Head of caudate nucleus (tissue), 42 donors: Measurements from ENCODE around the gene HOXD1.

ENCODE experiments used
- DNase-seq, 42 donors: peaks; one replicate each; pipeline versions ENCODE4 v3.0.0 to v3.0.0-alpha.2; 2020 to 2021; ENCODE audit warnings: mixed read lengths in 7 of 42
- intact Hi-C: fragments of 100-400 bp; cut with DNase I; formaldehyde crosslinking; loops from one replicate; pipeline ENCODE4 v1.15.0; 2022

The HOXD1 gene

DNA sequence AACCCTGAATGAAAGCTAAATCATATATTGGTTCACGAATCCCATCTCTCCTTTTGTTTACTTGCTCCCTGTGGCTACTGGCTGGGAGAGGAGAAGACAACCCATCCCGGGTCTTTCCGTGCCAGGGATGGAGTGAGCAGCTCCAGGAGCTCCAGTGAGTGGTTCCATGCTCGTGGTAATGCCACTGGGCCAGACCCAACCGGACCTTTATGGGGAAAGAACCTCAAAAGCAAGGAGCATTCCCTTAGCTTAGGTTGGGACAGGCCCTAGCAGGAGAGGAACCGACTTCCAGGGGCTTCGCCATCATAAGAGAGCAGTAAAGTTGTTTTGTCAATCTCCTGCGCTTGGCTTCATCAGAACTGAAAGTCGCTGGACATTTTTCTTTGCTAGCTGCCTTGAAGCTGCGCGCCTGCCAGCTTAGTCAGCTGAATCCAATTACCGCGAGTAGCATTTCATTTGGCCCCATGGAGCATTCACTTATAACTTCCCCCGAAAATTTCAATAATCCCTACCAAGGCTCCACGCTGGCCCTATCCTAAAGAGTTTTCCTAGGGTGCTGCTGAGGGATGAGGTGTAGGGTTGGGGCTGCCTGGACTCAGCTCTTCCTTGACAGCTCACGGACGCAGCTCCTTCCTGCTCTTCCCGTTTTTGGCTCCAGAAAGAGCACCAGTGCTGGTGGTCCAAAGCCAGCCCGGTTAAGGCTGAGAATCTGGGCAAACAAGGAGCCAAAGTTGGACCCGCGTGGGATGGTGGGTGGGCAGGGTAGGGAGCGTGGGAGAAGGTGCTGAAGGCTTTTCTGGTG lies 26.4 kb upstream of the HOXD1 start:
- DNase-seq = no peak
- intact Hi-C loops = no loop called here

DNA sequence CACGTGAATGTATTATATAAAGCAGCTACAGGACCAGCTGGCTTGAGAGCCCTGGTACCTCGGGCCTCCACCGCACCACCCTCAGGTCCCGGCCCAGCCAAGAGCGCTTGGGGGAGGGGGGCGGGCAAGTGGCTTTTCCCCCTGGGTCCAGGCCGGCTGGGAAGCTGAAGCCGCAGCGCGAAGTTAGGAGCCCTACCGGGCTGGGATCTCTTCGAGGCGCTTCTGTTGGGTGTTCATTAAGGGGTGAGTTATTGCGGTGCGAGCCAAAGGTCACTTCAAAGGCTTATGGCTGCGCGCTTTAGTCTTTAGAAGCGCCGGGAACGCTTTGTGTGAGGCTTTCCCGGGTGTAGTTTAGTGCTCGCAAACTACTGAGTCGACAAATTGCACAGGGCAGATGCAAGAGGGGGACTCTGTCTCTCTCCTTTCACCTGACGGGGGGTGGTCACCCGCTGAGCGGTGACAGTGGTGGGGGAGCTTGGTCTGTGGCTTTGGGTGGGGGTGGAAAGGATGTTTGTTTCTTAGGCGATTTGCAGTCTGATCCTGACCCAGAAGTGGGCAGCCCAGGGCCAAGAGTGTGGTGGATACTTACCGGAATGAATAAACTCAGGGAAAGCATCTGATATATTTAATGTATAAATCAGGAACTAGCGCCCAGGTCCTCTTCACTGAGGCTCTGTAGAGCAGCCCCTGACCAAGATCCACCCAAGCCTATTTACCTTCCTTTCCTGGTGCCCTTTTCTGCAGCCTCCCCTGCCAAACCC lies 25.4 kb upstream of the HOXD1 start:
- intact Hi-C loops = no loop called here
- DNase-seq = no peak

DNA sequence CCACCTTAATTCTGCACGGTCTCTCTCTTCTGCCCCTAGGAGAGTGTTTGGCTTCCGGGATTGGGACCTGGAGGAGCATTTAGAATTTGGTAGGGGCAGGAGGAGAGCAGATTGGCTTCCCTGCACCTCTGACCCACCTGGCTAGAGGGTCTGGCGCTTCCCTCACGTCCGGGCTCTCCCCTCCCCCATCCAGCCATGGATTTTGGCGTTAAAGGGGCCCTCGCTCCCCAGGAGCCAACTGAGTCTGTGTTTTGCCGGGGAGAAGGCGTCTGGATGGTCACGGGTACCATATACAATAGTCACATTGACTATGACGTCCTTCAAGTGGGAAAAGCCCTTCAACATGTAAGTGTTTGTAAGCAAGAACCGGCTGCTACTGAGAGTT lies 24.8 kb upstream of the HOXD1 start:
- intact Hi-C loops = no loop called here
- no peak for DNase-seq

DNA sequence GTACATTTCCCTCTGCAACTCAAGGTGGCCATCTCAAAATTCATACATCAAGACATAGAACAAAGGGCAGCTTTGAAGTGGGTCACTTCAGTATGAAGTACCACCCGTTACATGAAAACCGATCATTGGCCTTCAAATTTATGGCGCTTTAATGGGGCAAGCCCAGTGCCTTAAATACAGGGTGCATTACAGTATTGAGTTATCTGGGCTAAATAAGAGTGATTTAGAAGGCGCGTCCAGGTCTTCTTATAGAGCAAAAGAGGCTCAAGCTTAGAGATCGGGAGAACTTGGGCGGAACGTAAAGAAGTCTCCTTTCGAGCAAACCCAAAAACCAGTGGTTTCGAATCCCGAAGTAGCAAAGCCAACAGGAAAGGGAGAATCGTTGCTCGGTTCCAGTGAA lies 24.3 kb upstream of the HOXD1 start:
- intact Hi-C loops = no loop called here
- no peak for DNase-seq

DNA sequence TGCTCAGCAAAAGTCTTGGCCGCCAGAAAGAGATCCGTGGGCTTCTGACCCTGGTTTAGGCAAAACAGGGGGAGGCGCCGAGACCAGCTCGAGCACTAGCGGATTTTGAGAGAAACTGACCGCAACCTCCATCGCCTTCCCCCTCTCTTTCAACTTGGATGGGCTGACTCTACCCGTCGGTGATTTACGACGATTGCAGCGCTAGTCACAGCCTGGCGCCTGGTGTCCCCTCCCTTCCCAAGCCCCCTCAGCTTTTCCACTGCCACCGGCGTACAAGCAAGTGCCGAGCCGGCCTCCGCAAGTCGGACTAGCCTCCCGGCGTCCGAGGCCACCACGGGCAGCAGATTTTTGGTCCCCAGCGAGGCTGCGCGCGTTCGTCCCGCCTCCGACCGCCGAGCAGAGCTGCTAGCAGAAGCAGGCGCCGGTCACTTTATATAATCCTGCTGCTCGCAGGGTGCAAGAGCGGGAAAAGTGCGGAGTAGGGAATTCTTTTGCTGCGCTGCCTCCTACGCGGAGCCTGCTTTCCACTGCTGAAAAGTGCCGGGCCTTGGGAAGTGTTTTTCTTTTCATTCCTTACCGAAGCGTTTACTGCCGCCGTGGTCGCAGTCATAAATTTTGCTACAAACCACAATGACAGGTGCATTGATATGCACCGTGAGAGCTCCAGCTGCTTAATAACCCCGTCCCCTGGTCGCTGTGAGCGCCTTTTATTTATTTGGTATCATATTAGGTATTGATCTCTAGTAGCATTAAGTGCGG lies 23.7 kb upstream of the HOXD1 start:
- intact Hi-C loops = no loop called here
- no peak for DNase-seq

DNA sequence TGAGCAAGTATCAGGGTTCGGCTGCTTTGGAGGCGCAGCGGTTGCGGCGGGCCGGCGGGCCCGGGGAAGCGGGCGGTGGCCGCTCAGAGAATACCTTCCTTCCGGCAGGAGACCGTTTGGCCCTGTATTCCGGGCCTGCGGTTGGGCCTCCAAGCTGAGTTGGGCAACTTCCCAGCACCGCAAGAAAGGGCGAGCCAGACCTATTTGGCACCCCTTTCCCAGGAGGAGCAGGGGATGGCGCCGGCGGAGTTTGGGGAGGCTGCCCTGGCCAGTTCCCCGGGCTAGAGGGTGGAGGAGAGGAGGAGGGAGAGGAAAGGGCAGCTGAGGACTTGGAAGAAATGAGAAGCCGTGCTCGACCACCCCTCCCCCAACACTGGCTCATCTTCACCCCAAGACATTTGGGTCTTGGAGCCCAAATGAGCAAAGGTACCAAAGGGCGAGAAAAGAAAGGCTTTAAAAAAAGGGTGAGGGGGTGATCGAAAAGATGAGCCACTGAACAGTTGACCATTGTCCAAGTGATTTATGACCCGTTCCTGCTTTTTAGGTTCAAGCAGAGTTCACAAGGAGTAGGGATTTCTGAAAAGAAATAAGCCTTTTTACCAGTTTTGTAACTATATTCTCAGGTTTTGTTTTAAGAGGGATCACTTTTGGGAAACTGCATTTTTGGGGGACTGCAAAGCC lies 23.0 kb upstream of the HOXD1 start:
- DNase-seq = no peak
- intact Hi-C loops = no loop called here

DNA sequence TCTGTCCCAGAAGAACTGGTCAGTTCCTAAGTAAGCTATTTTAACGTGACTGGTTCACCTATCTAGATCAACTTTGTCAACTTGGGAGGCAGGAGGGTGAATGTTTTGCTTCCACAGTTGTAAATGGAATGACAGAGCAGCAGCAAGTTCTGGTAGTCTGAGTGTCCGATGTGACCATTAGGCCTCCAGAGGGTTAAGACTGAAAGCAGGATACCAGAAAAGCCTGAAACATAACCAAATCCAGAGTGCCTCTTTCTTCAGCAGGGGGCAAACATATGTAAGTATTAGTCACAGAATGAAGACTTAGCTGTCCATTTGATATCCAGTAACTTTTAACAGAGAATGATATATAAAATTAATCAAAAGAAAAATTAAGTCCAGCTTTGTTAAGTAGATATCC lies 22.2 kb upstream of the HOXD1 start:
- intact Hi-C loops = no loop called here
- DNase-seq = no peak

DNA sequence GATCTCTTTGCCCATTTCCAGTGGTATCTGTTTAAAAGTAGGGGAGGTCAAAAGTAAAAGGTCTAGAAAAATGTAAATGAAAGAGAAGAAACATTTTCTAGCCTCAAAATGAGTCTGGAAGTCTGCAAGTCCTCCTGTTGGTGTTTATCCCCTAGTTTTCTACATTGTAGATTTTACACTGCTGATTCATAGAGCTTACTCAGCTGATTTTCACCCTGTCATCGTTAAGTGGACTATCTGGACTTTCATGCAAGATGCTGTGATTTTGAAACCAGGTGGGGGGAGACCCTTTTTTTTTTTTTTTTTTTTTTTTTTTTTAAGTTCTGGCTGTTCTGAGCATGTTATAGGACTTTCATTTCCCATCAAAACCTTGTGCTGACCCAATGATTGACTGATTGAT lies 21.1 kb upstream of the HOXD1 start:
- intact Hi-C loops = no loop called here
- no peak for DNase-seq

DNA sequence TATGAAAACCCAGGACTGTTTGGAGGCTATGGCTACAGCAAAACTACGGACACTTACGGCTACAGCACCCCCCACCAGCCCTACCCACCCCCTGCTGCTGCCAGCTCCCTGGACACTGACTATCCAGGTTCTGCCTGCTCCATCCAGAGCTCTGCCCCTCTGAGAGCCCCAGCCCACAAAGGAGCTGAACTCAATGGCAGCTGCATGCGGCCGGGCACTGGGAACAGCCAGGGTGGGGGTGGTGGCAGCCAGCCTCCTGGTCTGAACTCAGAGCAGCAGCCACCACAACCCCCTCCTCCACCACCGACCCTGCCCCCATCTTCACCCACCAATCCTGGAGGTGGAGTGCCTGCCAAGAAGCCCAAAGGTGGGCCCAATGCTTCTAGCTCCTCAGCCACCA lies 19.3 kb upstream of the HOXD1 start:
- intact Hi-C loops = no loop called here
- DNase-seq = no peak

DNA sequence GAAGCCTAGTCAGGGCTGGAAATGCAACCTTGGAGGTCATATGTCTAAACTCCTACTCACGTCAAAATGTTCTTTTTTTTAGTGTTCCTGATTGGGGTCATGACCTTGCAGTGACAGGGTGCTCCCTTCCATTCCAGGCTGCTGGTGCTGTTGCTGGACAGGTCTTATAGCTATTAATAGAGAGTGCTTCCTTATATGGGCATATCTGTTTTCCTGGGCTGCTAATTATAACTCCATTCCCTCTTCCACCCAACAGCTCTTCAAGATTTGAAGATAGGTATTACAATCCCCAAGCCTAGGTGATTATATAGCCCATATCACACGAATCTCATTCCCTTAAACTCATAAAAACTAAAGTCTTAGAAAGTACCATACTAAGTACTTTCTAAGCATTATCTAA lies 18.8 kb upstream of the HOXD1 start:
- no peak for DNase-seq
- intact Hi-C loops = no loop called here

DNA sequence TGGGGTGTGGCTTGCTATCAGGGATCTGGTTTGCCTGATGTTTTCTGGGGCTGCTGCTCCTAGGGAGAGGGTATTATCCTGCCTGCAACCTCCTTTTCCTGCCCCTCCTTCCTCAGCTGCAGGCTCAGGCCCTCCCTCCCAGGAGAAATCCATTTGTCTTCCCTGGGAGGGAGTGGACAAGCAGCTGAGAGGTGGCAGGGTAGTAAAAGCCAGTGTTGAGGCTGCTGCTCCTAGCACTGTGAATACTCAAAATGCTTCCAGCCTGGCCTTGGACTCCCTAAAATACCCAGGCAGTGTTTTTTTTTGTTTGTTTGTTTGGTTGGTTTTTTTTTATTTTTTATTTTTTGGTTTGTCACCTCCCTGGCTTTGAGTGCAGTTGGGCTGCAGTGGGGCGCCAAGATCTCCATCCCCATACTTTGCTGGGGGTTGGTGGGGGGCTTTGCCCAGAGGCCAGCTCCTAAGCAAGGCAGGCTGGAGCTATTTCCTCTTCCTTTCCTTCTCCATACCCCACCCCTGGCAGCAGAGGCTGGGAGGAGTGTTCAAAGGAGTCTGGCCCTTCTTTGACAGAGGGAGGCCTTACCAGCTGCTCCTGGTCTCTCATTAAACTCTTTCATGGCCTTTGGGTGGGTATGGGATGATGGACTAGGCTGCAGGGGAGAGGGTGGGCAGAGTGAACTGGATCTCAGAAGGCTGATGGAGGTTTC lies 17.7 kb upstream of the HOXD1 start:
- intact Hi-C loops = no loop called here
- no peak for DNase-seq

DNA sequence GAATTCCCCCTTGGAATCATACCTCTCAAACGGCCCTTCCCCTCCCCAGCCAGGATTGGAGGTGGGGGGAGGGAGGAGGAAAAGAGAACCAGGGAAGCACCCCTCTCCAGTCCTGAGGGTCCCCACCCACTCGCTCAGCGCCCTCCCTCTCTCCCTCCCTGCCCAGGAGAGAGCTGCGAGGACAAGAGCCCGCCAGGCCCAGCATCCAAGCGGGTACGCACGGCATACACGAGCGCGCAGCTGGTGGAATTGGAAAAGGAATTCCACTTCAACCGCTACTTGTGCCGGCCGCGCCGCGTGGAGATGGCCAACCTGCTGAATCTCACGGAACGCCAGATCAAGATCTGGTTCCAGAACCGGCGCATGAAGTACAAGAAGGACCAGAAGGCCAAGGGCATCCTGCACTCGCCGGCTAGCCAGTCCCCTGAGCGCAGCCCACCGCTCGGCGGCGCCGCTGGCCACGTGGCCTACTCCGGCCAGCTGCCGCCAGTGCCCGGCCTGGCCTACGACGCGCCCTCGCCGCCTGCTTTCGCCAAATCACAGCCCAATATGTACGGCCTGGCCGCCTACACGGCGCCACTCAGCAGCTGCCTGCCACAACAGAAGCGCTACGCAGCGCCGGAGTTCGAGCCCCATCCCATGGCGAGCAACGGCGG lies 17.0 kb upstream of the HOXD1 start:
- intact Hi-C loops = no loop called here
- peak in 24 of 42 donors; percentile 21 to 71 (median 48) for DNase-seq

DNA sequence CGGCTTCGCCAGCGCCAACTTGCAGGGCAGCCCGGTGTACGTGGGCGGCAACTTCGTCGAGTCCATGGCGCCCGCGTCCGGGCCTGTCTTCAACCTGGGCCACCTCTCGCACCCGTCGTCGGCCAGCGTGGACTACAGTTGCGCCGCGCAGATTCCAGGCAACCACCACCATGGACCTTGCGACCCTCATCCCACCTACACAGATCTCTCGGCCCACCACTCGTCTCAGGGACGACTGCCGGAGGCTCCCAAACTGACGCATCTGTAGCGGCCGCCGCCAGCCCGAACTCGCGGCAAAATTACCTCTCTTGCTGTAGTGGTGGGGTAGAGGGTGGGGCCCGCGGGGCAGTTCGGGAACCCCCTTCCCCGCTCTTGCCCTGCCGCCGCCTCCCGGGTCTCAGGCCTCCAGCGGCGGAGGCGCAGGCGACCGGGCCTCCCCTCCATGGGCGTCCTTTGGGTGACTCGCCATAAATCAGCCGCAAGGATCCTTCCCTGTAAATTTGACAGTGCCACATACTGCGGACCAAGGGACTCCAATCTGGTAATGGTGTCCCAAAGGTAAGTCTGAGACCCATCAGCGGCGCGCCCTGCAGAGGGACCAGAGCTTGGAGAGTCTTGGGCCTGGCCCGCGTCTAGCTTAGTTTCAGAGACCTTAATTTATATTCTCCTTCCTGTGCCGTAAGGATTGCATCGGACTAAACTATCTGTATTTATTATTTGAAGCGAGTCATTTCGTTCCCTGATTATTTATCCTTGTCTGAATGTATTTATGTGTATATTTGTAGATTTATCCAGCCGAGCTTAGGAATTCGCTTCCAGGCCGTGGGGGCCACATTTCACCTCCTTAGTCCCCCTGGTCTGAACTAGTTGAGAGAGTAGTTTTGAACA lies 16.2 kb upstream of the HOXD1 start:
- DNase-seq = peak in 1 of 42 donors; percentile 29

DNA sequence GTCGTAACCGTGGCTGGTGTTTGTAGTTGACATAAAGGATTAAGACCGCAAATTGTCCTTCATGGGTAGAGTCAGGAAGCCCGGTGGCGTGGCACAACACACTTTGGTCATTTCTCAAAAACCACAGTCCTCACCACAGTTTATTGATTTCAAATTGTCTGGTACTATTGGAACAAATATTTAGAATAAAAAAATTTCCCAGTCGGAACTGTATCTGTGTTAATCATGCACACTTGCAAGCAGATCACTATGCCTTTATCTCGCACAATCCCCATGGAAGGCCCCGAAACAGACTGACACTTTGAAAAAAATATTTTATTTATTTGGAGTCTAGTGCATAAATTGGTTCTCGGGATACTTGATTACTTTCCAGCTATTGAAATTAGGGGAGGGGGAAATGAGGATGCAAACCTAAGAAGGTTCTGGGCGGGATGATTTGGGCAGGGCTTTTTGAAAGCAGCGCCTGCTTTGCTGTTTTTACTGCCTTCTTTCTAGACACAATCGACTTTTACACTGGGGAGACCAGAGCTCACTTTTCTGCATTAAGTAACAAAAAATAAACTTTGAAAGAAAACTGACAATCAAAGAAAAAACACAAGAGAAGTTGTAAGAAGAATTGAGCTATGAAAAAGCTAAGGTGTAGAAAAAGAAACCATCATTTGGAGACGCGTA lies 15.4 kb upstream of the HOXD1 start:
- intact Hi-C loops = no loop called here
- peak in 1 of 42 donors; percentile 1 for DNase-seq

More for the DNA sequence above, 16.2 kb upstream of the HOXD1 start:
- intact Hi-C loops = no loop called here

DNA sequence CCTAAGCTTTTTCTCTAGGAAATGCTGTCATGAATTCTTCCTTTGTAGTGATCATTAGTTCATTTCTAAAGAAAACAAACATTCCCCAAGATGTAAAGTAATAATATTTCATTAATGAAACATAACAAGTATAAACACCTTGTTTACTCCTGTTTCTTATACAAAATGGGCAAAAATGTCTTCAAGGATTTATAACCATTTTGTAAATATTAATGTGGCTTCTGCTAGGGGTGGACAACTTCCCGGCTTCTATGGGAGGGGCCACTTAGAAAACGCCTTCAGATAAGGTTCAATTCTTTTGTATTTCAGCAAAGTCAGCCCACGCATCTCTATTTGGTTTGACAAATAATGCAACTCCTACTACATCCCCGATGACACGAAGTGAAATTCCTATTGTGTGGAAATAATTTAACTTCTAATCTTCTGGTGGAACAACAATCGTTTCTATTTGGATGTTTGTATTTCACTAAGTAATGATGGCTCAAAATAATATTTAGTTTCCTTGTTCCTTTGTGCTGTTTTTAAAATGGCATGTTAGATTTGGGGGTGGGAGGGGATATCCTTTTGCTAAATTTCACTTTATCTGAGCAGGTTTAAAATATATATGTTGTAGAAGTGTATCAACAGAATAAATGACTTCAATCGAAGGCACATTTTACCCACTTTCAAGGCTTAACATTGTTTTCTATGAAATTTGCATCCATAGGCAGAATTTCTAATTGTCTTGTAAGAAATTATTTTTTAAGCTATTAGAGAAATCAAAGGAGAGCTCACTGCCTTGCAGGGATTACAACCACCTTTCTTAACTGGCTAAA lies 14.7 kb upstream of the HOXD1 start:
- intact Hi-C loops = no loop called here

DNA sequence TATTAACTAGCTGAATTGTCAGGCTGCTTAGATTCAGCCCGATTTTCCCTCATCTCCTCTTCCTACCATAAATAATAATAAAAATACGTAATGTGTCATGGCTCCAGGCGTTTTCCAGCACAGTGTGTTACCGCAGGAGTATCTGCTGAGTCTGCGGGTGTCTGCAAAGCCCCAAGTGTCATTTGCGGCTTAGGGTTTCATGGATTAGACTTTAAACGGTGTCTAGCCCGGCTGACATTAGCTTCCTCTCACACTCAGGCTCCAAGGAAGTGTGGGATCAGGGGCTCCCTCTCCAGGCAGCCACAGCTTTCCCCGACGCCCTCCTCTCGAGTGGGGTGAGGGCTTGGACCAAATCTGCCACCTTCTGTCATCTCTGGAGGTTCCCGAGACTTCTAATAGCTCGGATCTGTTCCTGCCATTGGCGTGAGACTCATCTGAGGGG lies 14.1 kb upstream of the HOXD1 start:
- peak in 8 of 42 donors; percentile 29 to 57 (median 45) for DNase-seq

More for the DNA sequence above, 14.7 kb upstream of the HOXD1 start:
- DNase-seq = no peak

More for the DNA sequence above, 14.1 kb upstream of the HOXD1 start:
- intact Hi-C loops = no loop called here
